ENCODE results near the gene C19orf67.

DNA sequence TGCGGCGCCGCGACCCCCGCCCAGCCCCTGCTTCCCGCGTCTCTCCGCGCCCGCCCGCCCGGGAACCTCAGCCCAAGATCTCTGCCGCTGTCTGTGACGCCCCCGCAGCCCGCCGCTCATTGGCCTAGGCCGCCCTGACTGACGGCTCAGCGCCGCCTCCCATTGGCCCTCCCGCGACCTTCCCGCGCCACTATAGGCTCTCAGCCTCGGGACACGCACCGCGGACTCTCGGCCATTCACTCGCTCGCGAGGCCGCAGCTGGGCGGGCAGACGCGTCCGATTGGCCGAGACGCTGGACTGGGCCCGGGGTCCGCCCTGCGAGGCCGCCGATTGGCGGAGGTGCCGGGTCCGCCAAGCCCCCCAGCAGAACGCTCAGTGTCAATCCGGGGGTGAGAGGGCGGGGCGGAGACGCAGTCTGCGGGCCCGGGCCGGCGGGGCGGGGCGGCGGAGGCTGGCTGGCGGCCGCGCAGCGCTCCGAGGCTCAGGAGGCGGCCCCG lies 32.1 kb upstream of the C19orf67 start, which contains the start of gene PRKACA:
- TF ChIP-seq CTCF (CRISPR knock-in tag; IDR thresholded peaks at IDR 0.05) (no peak), ZNF274 (CRISPR knock-in tag; IDR thresholded peaks at IDR 0.05) (no peak), BRCA1 (CRISPR knock-in tag; IDR thresholded peaks at IDR 0.05) (no peak), HNF4G (IDR thresholded peaks at IDR 0.05; ENCODE audit: borderline replicate concordance, low read depth, low read length) (no peak), HNF4G (CRISPR knock-in tag; IDR thresholded peaks at IDR 0.05; ENCODE audit: borderline replicate concordance, low read depth) (no peak), RAD21 (CRISPR knock-in tag; IDR thresholded peaks at IDR 0.05) (no peak), ZNF619 (CRISPR knock-in tag; IDR thresholded peaks at IDR 0.05) (no peak), EZH2 (conservative IDR thresholded peaks at IDR 0.05; ENCODE audit: low read depth, low read length) (no peak)
- TF ChIP-seq, protein P1, sequence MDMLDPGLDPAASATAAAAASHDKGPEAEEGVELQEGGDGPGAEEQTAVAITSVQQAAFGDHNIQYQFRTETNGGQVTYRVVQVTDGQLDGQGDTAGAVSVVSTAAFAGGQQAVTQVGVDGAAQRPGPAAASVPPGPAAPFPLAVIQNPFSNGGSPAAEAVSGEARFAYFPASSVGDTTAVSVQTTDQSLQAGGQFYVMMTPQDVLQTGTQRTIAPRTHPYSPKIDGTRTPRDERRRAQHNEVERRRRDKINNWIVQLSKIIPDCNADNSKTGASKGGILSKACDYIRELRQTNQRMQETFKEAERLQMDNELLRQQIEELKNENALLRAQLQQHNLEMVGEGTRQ (IDR thresholded peaks at IDR 0.05; ENCODE audit: low read depth, low read length) = no peak
- TF ChIP-seq, protein P1 (CRISPR knock-in tag; IDR thresholded peaks at IDR 0.05; ENCODE audit: borderline replicate concordance) = no peak
